ENCODE results near the gene C1S. TPM values are rescaled to one million over a fixed set of nuclear protein-coding genes. Genes with fewer than 3 reads are reported as not detected.
"Not testable (repeated sequence)": the region's sequence is repeated elsewhere in the genome, so short reads cannot be mapped to it uniquely, and the experiment has no call there.

Gene C1S
- total RNA-seq, 2 donors from 2014 or later: 4.8 to 21.9 TPM

DNA sequence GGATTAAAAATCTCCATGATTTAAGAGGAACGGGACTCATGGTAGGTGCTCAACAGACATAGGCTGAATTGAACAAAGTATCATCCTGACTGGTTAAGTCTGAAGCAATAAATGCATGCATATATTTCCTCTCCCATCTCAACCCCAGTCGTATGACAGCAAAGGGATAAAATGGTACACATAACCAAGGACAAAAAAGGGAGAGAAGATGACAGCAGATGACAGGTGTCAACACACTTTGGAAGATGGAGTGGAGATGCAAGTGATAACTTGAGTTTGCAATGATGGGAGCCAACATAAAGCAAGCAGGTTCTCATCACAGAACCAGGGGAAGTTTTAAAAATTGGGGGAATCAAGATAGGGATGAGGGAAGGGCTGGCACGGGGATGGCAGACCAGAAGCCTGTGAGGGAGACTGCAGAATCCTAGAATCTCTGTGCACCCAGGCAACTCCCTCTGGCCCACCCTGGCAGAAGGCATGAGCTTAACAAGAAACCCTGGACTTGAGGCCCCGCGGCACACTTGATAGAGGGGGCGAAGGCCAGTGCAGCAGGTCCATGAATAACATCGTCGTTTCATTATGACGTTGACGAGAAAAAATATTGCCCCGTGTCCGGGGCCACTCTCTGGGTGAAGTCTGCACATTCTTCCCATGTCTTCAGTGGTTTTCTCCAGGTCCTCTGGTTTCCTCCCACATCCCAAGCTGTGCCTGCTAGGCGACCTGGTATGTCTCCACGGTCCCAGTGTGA, 43.5 kb downstream of the C1S start:
- H3K36me3 Mint-ChIP-seq: peaks cover 15 to 35% of the 10 kb centered on the region in 2 donors
- H3K27ac Mint-ChIP-seq: peak overlapping the region in 1 of 2 donors; percentile 22
- H3K9me3 Mint-ChIP-seq: peaks cover 10 to 11% of the 10 kb centered on the region in 2 donors
- DNase-seq (ENCODE audit: low spot score in 2 of 2) (peak in 1 of 2 donors; percentile 48), ATAC-seq (no peak)

GRCh38 chr12:7106082-7106481, 45.6 kb downstream of the C1S start:
- ATAC-seq: no peak
- Mint-ChIP-seq H3K27ac (no peak overlapping the region), H3K9me3 (peaks cover 10 to 11% of the 10 kb centered on the region in 2 donors)

DNA sequence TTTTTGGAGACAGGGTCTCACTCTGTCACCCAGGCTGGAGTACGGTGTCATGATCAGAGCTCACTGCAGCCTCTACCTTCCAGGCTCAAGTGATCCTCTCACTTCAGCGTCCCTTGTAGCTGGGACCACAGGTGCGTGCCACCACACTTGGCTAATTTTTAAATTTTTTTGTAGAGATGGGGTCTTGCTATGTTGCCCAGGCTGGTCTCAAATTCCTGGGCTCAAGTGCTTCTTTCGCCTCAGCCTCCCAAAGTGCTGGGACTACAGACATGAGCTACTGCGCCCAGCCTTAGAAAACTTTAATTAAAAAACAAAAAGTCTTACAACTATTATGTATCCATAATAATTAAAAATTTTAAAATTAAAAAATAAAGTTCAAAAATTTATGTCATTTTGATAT, 46.7 kb downstream of the C1S start:
- DNase-seq (ENCODE audit: low spot score in 2 of 2); ATAC-seq; H3K27ac Mint-ChIP-seq: not testable (repeated sequence)
- peaks cover 10 to 11% of the 10 kb centered on the region in 2 donors for H3K9me3 Mint-ChIP-seq
- H3K36me3 Mint-ChIP-seq: peaks cover 21 to 35% of the 10 kb centered on the region in 2 donors

More at GRCh38 chr12:7106082-7106481, 45.6 kb downstream of the C1S start:
- DNase-seq (ENCODE audit: low spot score in 2 of 2): no peak
- H3K36me3 Mint-ChIP-seq: peaks cover 21 to 35% of the 10 kb centered on the region in 2 donors

GRCh38 chr12:7107636-7108002, 47.1 kb downstream of the C1S start:
- DNase-seq (ENCODE audit: low spot score in 2 of 2) (peak in 1 of 2 donors; percentile 11), ATAC-seq (peak in 1 of 2 donors; percentile 2)
- H3K9me3 Mint-ChIP-seq: peaks cover 10 to 11% of the 10 kb centered on the region in 2 donors
- H3K36me3 Mint-ChIP-seq: peaks cover 21 to 35% of the 10 kb centered on the region in 2 donors
- peak overlapping the region; percentile 93 to 96 for H3K27ac Mint-ChIP-seq

- DNase-seq (ENCODE audit: low spot score in 2 of 2) (peak; percentile 79 to 80), ATAC-seq (peak; percentile 94 to 95)
- Mint-ChIP-seq H3K36me3 (peaks cover 21 to 35% of the 10 kb centered on the region in 2 donors), H3K9me3 (peaks cover 10 to 11% of the 10 kb centered on the region in 2 donors), H3K27ac (peak overlapping the region; percentile 93 to 96)
Measured at GRCh38 chr12:7108003-7108795, 47.7 kb downstream of the C1S start.

- H3K27ac Mint-ChIP-seq: peak within 1 kb of the TSS; percentile 93 to 96
- H3K9me3 Mint-ChIP-seq: peaks cover 10 to 11% of the 10 kb centered on the region in 2 donors
- peaks cover 28 to 35% of the 10 kb centered on the region in 2 donors for H3K36me3 Mint-ChIP-seq
- peak; percentile 45 to 56 for ATAC-seq
- peak; percentile 86 to 94 for DNase-seq (ENCODE audit: low spot score in 2 of 2)
Measured at GRCh38 chr12:7108796-7109571, 48.5 kb downstream of the C1S start, which contains the start of gene C1RL. Gene C1RL, minus strand, starts transcription at chr12:7109214. Its CDS starts 34 bp downstream, at chr12:7109180.

DNA sequence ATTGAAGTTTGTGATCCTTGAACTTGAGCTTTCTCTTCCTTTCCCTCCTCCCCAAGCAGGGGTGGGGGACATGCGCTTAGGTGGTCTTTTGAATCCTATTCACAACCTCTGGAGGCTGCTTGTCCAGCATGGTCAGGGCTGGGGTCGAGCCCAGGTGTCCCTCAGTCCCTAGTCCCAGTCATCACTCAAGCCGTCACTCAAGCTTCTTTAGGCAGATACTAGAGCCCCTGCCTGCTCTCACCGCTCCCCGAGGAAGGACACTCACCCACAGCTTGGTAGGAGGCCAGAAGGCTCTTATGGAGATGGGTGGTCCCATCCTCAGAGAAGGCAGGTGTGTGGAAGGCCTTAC, 49.0 kb downstream of the C1S start:
- peaks cover 31 to 34% of the 10 kb centered on the region in 2 donors for H3K36me3 Mint-ChIP-seq
- peak overlapping the region; percentile 22 to 93 for H3K27ac Mint-ChIP-seq
- no peak for ATAC-seq
- peak in 1 of 2 donors; percentile 52 for DNase-seq (ENCODE audit: low spot score in 2 of 2)
- peaks cover 10 to 11% of the 10 kb centered on the region in 2 donors for H3K9me3 Mint-ChIP-seq

DNA sequence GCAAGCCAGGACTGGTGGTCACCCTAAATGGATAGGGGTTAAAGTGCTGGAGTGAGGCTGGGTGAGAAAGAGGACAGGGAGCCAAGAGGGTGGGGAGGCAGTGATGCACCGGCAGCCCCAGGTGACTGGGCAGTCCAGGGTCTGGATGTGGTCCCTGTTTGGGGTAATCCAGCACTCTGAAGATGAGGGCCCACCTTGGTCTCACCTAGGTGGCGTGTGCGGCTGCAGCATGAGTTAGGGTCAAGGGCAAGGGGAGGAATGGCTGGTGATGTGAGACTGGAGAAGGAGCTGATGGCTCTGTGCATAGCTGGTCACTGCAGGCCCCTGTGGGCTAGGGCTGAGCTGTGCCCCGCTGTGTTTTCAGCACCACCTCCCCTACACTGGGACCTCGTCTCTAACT, 50.1 kb downstream of the C1S start:
- ATAC-seq (no peak), DNase-seq (ENCODE audit: low spot score in 2 of 2) (no peak)
- H3K36me3 Mint-ChIP-seq: peaks cover 26 to 31% of the 10 kb centered on the region in 2 donors
- H3K9me3 Mint-ChIP-seq: peaks cover 8% of the 10 kb centered on the region in 2 donors
- H3K27ac Mint-ChIP-seq: no peak overlapping the region

GRCh38 chr12:7112041-7112440, 51.5 kb downstream of the C1S start:
- DNase-seq (ENCODE audit: low spot score in 2 of 2): peak in 1 of 2 donors; percentile 7
- peaks cover 17 to 18% of the 10 kb centered on the region in 2 donors for H3K36me3 Mint-ChIP-seq
- ATAC-seq: no peak
- H3K9me3 Mint-ChIP-seq: no peaks in the 10 kb centered on the region
- H3K27ac Mint-ChIP-seq: no peak overlapping the region

GRCh38 chr12:7113389-7113871, 52.9 kb downstream of the C1S start:
- DNase-seq (ENCODE audit: low spot score in 2 of 2) (peak; percentile 46 to 54), ATAC-seq (peak in 1 of 2 donors; percentile 12)
- no peak overlapping the region for H3K27ac Mint-ChIP-seq
- H3K9me3 Mint-ChIP-seq: no peaks in the 10 kb centered on the region
- peaks cover 9 to 17% of the 10 kb centered on the region in 2 donors for H3K36me3 Mint-ChIP-seq

GRCh38 chr12:7114008-7114407, 53.5 kb downstream of the C1S start:
- Mint-ChIP-seq H3K9me3 (no peaks in the 10 kb centered on the region), H3K27ac (no peak overlapping the region), H3K36me3 (peaks cover 9 to 17% of the 10 kb centered on the region in 2 donors)
- ATAC-seq: no peak
- peak in 1 of 2 donors; percentile 44 for DNase-seq (ENCODE audit: low spot score in 2 of 2)

GRCh38 chr12:7114851-7115250, 54.3 kb downstream of the C1S start:
- H3K9me3 Mint-ChIP-seq: no peaks in the 10 kb centered on the region
- H3K27ac Mint-ChIP-seq: no peak overlapping the region
- DNase-seq (ENCODE audit: low spot score in 2 of 2): no peak
- no peak for ATAC-seq
- H3K36me3 Mint-ChIP-seq: peaks cover 9 to 10% of the 10 kb centered on the region in 2 donors

GRCh38 chr12:7116196-7116595, 55.7 kb downstream of the C1S start:
- H3K36me3 Mint-ChIP-seq: peaks cover 9 to 10% of the 10 kb centered on the region in 2 donors
- no peak for ATAC-seq

GRCh38 chr12:7116916-7117315, 56.4 kb downstream of the C1S start:
- DNase-seq (ENCODE audit: low spot score in 2 of 2): peak in 1 of 2 donors; percentile 9

More at GRCh38 chr12:7116196-7116595, 55.7 kb downstream of the C1S start:
- peak in 1 of 2 donors; percentile 9 for DNase-seq (ENCODE audit: low spot score in 2 of 2)
- Mint-ChIP-seq H3K27ac (no peak overlapping the region), H3K9me3 (no peaks in the 10 kb centered on the region)

DNA sequence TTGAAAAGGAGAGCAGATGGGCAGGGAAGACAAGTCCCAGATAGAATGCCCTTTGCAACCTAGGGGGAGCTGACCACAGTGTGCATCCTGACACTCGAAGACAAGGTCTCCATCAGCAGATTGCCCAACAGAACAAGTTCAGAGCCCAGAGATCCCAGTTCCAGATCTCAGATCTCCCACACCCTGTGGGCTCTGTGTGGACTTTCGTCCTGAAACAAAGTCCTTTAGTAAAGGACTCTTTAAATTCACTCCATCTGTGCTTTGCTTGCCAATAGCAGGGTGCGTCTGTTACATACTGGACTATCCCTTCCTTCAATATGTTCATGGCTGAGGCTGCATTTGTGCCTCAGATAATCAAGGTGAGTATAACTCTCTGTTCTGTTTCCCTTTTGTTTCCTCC, 57.2 kb downstream of the C1S start:
- ATAC-seq: no peak
- peaks cover 9 to 10% of the 10 kb centered on the region in 2 donors for H3K36me3 Mint-ChIP-seq
- no peaks in the 10 kb centered on the region for H3K9me3 Mint-ChIP-seq
- peak in 1 of 2 donors; percentile 39 for DNase-seq (ENCODE audit: low spot score in 2 of 2)
- no peak overlapping the region for H3K27ac Mint-ChIP-seq

More at GRCh38 chr12:7116916-7117315, 56.4 kb downstream of the C1S start:
- Mint-ChIP-seq H3K9me3 (no peaks in the 10 kb centered on the region), H3K36me3 (peaks cover 9 to 10% of the 10 kb centered on the region in 2 donors), H3K27ac (no peak overlapping the region)
- ATAC-seq: no peak

- no peak overlapping the region for H3K27ac Mint-ChIP-seq
- ATAC-seq: no peak
Measured at GRCh38 chr12:7118881-7119280, 58.4 kb downstream of the C1S start.

More at GRCh38 chr12:7118881-7119280, 58.4 kb downstream of the C1S start:
- peak in 1 of 2 donors; percentile 33 for DNase-seq (ENCODE audit: low spot score in 2 of 2)
- no peaks in the 10 kb centered on the region for H3K9me3 Mint-ChIP-seq
- H3K36me3 Mint-ChIP-seq: peaks cover 5% of the 10 kb centered on the region in 2 donors

Measured in activated naive CD4-positive, alpha-beta T cell treated with anti-CD3 and anti-CD28 coated beads, Interleukin-2, amount 50 U/mL, for 72 hours (primary cell).